HFF-Myc (cell line): ENCODE measurements around the gene ARMH4.
A peak's percentile ranks its signal among the peaks of the same experiment; 100 is the strongest.

Experiments
- DNase-seq: peaks from one replicate; pipeline ENCODE4 v3.0.0-alpha.2; 2011; ENCODE audit warnings: low read depth; ENCODE audit errors: extremely low read depth
- H3K4me3 ChIP-seq: replicated peaks from 2 replicates; pipeline ENCODE4 v1.5.1; 2011; ENCODE audit warnings: low read depth, mild to moderate bottlenecking, control low read depth, low read length
- TF ChIP-seq, protein P1 (sequence below): IDR thresholded peaks from 2 replicates; pipeline ENCODE4 v1.5.1; 2012; ENCODE audit warnings: mild to moderate bottlenecking, low read depth, low read length, control low read depth; ENCODE audit errors: missing control alignments

Gene ARMH4

DNA sequence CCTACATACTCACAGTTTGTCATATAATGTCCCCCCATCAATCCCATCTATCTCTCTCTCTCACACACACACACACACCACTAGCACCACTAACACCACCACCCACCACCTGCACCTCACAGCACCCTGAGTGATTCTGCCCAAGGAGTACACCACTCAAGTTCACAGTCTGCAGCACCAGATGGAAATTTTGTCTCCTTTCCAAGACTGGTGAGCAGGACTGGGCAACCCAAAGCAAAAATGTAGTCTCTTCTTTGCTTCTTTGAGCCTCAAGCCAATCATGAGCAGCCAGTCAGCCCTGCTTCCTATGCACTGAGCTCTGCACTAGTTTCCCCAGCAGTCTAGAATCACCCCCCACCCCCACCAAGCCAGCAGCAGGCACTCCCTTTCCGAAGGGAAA is 15.0 kb upstream of the ARMH4 start:
- TF ChIP-seq, protein P1, sequence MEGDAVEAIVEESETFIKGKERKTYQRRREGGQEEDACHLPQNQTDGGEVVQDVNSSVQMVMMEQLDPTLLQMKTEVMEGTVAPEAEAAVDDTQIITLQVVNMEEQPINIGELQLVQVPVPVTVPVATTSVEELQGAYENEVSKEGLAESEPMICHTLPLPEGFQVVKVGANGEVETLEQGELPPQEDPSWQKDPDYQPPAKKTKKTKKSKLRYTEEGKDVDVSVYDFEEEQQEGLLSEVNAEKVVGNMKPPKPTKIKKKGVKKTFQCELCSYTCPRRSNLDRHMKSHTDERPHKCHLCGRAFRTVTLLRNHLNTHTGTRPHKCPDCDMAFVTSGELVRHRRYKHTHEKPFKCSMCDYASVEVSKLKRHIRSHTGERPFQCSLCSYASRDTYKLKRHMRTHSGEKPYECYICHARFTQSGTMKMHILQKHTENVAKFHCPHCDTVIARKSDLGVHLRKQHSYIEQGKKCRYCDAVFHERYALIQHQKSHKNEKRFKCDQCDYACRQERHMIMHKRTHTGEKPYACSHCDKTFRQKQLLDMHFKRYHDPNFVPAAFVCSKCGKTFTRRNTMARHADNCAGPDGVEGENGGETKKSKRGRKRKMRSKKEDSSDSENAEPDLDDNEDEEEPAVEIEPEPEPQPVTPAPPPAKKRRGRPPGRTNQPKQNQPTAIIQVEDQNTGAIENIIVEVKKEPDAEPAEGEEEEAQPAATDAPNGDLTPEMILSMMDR, result no peak
- no peak for DNase-seq
- no peak overlapping the region for H3K4me3 ChIP-seq

DNA sequence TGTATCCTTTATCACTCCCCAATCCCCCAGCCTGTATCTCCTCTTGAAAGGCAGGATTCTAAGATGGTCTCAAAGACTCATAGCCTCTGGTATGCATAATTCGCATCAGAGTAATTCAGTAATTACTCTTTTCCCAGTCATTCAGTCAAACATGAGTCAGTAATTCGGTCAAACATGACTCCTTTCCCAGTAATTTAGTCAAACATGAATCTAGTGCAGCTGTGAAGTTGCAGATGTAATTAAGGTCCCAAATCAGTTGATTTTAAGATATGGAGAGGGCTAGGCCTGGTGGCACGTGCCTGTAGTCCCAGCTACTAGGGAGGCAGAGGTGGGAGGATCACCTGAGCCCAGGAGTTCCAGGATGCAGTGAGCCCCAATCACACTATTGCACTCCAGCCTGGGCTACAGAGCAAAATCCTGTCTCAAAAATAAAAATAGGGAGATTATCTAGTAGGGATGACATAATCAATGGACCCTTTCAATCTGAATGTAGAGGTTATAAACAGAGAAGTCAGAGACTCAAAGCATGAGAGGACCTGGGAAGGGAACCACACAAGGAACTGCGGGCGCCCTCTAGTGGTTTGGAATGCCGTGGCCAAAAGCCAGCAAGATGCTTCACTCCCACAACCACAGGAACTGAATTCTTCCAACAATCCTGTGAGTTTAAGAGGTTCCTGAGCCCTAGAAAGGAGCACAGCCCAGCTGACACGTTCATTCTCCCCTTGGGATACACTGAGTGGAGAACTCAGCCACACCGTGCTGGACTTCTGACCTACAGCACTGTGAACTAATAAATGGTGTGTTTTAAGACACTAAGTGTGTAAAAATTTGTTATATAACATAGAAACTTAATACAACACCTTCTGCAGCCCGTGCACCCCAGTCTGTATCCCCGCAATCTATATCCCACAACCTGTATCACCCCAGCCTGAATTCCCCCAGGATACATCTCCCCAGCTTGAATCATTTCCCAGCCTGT is 14.3 kb upstream of the ARMH4 start:
- peak; percentile 54 for DNase-seq
- H3K4me3 ChIP-seq, result no peak overlapping the region
- TF ChIP-seq, protein P1, result peak; percentile 97

DNA sequence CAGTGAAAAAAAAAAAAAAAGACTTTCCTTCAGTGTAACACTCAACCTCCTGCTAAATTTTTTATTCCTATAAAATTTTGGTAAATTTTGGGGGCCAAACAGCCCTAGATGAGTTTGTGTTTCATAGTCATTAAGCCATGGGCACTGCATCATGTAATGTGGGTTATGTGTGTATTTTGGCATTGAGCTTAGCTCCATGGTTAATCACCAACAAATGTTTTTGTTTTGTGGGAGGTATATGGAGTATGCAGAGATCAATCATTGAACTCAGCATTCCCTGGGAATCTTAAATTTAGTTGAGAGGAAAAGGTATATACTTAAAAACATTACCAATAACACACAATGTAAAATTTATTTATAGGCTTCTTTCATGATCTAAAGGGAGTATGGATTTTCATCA is 8.5 kb upstream of the ARMH4 start:
- no peak overlapping the region for H3K4me3 ChIP-seq
- TF ChIP-seq, protein P1, result no peak
- no peak for DNase-seq

DNA sequence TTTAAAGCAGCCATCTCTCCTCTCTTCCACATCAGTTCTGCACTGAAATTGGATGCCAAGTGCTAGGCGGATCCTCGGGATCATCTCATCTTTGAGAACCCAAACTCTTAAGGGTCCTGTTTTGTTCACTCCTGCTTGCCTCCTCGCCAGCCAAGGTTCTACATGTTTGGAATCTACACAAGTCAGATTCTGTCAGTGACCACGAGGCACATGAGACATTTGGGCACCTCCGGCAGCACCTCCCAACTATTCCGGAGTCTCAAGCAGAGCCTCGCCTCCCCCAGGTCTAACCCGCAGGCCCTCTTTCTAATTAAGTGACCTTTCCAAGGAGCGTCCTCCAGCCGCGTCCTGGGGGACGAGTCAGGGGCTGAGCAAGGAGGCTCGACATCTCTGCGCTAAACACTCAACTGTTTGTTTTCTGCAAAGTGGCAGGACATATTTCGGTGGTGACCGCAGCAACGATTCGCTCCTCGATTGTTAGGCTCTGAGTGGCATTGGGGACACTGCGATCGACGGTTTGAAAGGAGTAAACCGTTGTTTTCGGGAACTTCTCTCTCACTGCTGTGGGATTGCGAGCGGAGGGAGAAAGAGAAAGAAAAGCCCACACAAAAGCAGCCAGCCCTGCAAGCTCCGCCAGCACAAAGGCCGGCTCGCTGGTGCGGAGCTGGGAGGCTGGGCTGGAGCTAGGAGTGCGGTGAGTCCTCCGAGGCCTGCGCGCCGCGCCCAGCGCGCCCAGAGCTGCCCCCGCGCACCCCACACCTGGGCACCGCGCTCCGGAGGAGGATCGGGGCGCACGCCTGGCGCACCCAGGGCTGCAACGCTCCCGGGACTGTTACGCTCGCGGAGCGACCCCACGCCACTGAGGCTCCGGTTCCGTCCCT is 640 bp downstream of the ARMH4 start:
- no peak for DNase-seq
- peak overlapping the region; percentile 50 for H3K4me3 ChIP-seq
- TF ChIP-seq, protein P1, result no peak

DNA sequence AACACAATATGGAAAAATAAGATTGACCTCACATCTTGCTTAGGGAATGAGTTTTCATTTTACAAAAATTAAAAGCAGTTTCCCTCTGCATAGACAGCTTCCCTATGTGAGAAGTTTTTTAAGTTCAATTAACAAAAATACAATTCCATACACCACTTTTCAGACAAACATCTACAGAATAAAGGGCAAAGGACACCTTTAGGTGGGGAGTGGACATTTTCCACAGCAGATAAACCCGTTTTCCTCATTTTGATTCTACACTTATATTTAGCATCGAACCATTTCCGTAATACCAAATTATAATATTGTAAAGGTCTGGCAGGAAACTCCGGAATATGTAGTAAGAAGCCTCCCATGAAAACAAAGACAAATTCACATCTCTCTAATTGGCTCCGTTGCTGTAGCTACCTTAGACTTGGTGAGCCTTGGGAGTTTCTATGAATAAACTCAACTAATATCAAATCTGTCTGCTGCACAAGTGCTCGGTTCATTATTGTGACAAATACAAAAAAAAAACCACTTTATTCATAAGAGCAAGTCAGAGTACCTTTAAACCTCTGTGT is 1.7 kb downstream of the ARMH4 start:
- no peak overlapping the region for H3K4me3 ChIP-seq
- TF ChIP-seq, protein P1, result no peak
- no peak for DNase-seq

DNA sequence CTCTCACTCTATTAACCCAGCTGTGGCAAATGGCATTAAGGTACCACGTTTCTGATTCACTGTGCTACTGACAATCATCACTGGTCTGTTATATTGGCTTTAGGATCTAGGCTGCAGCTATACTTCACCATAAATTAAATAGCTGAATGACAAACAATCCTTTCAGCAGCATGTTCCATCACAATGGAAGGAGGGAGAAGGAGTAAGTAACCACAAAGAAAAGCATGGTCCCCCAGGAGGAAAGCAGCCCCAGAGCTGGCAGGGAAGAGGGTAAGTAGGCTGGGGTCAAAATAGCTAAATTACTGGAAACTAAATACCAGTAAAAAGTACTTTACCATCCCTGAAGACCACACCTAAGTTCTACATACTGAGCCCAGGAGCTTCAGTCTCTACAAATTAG is 2.8 kb downstream of the ARMH4 start:
- TF ChIP-seq, protein P1, result no peak
- H3K4me3 ChIP-seq, result no peak overlapping the region
- no peak for DNase-seq
